ENCODE results near the gene EID1. TPM values are rescaled to one million over a fixed set of nuclear protein-coding genes. Genes with fewer than 3 reads are reported as not detected.

EID1 gene
- total and polyA plus RNA-seq, 9 of the 15 experiments (the other 6 are each of a cell fraction or from before 2014, with no cell fraction given): 46.5 to 211 (median 143) TPM

DNA sequence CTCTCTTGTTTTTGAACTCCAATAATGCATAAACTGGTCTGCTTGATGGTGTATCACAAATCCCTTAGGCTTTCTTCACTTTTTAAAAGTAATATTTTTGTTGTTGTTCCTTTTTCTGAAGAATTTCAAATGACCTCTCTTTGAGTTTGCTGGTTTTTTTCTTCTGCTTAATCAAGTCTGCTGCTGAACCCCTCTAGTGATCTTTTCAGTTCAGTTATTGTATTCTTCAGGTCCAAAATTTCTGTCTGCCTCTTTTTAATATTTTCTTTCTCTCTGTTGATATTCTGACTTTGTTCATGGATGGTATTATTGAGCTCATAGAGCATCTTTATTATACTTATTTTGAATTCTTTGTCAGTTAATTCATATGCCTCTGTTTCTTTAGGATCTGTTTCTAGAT is 45.3 kb upstream of the EID1 start:
- Histone ChIP-seq H3K9me1 (ENCODE audit: control insufficient read depth, insufficient read depth, low read length) (no peaks in the 10 kb centered on the region), H2AFZ (ENCODE audit: low read depth, low read length) (no peak overlapping the region), H4K20me1 (replicated peaks; ENCODE audit: control insufficient read depth, insufficient read depth, low read length) (no peaks in the 10 kb centered on the region), H3K9ac (ENCODE audit: insufficient read depth in 1 of 2, low read depth in 2 of 2, low read length in 2 of 2) (no peak overlapping the region), H3K27ac (ENCODE audit: extremely low read depth, low read depth, low read length) (no peak overlapping the region), H3K79me2 (ENCODE audit: control insufficient read depth, insufficient read depth, low read length) (no peaks in the 10 kb centered on the region), H3K36me3 (ENCODE audit: control insufficient read depth, insufficient read depth, low read length) (no peaks in the 10 kb centered on the region), H3K4me2 (ENCODE audit: insufficient read depth, low read length) (no peak overlapping the region), H3K4me3 (no peak overlapping the region), H3K9me3 (replicated peaks; ENCODE audit: control insufficient read depth, insufficient read depth, low read depth, low read length) (peaks cover 3% of the 10 kb centered on the region; the same call in 1 of the 2 replicates), H3K27me3 (ENCODE audit: control insufficient read depth in 2 of 2, insufficient read depth in 2 of 2, low read length in 2 of 2) (no peaks in the 10 kb centered on the region), H3K4me1 (replicated peaks in 1 of 2; ENCODE audit: control insufficient read depth in 2 of 2, insufficient read depth in 2 of 2, low read length in 2 of 2) (no peaks in the 10 kb centered on the region)
- no peak for ATAC-seq
- ChIA-PET CTCF (ENCODE audit: low intra/inter-chr PET ratio) (interaction anchor here (0.6 kb wide), 1 partner anchor 15 kb away, joined by 6 read pairs; no protein-coding TSS in a partner anchor), POLR2A (no interaction called here)
- no peak for FAIRE-seq
- intact Hi-C loops (cut with micrococcal nuclease): no loop called here
- TF ChIP-seq TRIM24 (IDR thresholded peaks at IDR 0.05) (0 out of 4 replicates have a peak, but pooled peaks of 1 of the 2 experiments have one; percentile 21), TRIM28 (IDR thresholded peaks at IDR 0.05) (peak; percentile 76), ZNF384 (IDR thresholded peaks at IDR 0.05; ENCODE audit: low read depth, low read length) (peak; percentile 28; the same call in 1 of the 2 replicates), BDP1 (IDR thresholded peaks at IDR 0.05; ENCODE audit: insufficient read depth, insufficient read length) (no peak), HLTF (IDR thresholded peaks at IDR 0.05) (peak; percentile 63; the same call in 1 of the 2 replicates), ADNP (tag; IDR thresholded peaks at IDR 0.05) (no peak), SNRNP70 (optimal IDR thresholded peaks at IDR 0.05; ENCODE audit: low read depth, low read length) (no peak), CBX3 (IDR thresholded peaks at IDR 0.05; ENCODE audit: borderline replicate concordance in 1 of 2, low read length in 2 of 2) (peak in 1 of 2 experiments; percentile 62; a peak in 1 of 3 replicates)
- TF ChIP-seq, protein P1, sequence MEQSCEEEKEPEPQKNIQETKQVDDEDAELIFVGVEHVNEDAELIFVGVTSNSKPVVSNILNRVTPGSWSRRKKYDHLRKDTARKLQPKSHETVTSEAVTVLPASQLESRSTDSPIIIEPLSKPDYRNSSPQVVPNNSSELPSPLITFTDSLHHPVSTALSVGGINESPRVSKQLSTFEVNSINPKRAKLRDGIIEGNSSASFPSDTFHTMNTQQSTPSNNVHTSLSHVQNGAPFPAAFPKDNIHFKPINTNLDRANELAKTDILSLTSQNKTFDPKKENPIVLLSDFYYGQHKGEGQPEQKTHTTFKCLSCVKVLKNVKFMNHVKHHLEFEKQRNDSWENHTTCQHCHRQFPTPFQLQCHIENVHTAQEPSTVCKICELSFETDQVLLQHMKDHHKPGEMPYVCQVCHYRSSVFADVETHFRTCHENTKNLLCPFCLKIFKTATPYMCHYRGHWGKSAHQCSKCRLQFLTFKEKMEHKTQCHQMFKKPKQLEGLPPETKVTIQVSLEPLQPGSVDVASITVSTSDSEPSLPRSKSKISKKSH (CRISPR knock-in tag; IDR thresholded peaks at IDR 0.05): peak; percentile 83
- in situ Hi-C loops (cut with MboI): no loop called here
- no TSS peak for BruUV-seq (replicated peaks)
- DNase-seq (ENCODE audit: extremely low read depth in 1 of 4, low spot score in 3 of 4): no peak
